Measurements from ENCODE around the gene OXCT2. TPM values are rescaled to one million over a fixed set of nuclear protein-coding genes. Genes with fewer than 3 reads are reported as not detected.
A peak's percentile ranks its signal among the peaks of the same experiment; 100 is the strongest.
"Not testable (repeated sequence)": the region's sequence is repeated elsewhere in the genome, so short reads cannot be mapped to it uniquely, and the experiment has no call there.

OXCT2 gene
- 0.43 TPM for total RNA-seq
- long read RNA-seq = 0 reads

- intact Hi-C loops (cut with DNase I); DNase-seq: not testable (repeated sequence)
- ATAC-seq = peak; percentile 12
Observed at GRCh38 chr1:39771022-39771532, at the start of gene OXCT2. Gene OXCT2, minus strand, starts transcription at chr1:39771348. Its CDS starts 93 bp downstream, at chr1:39771255.

GRCh38 chr1:39819091-39819812 lies 48.1 kb upstream of the OXCT2 start:
- Histone ChIP-seq H3K27ac (no peak overlapping the region), H3K9me3 (no peaks in the 10 kb centered on the region), H3K4me3 (no peak overlapping the region), H3K27me3 (no peaks in the 10 kb centered on the region), H3K4me1 (no peaks in the 10 kb centered on the region), H3K36me3 (no peaks in the 10 kb centered on the region)
- intact Hi-C loops (cut with DNase I) = loop anchor here (5.0 kb wide), 1 partner anchor 153 kb away; no protein-coding TSS in a partner anchor
- TF ChIP-seq CTCF (IDR thresholded peaks at IDR 0.05) = no peak
- no peak for DNase-seq
- ATAC-seq = no peak

More at GRCh38 chr1:39771022-39771532, at the start of gene OXCT2:
- not testable (repeated sequence) for H3K9me3 ChIP-seq, H3K4me3 ChIP-seq, H3K36me3 ChIP-seq, H3K27ac ChIP-seq, H3K27me3 ChIP-seq, H3K4me1 ChIP-seq

GRCh38 chr1:39818482-39818881 lies 47.3 kb upstream of the OXCT2 start:
- Histone ChIP-seq H3K27ac (no peak overlapping the region), H3K36me3 (no peaks in the 10 kb centered on the region), H3K9me3 (no peaks in the 10 kb centered on the region), H3K27me3 (no peaks in the 10 kb centered on the region), H3K4me1 (no peaks in the 10 kb centered on the region), H3K4me3 (no peak overlapping the region)
- no peak for TF ChIP-seq CTCF (IDR thresholded peaks at IDR 0.05)
- intact Hi-C loops (cut with DNase I) = loop anchor here (5.0 kb wide), 1 partner anchor 154 kb away; no protein-coding TSS in a partner anchor
- DNase-seq (peak; percentile 48), ATAC-seq (no peak)

- not testable (repeated sequence) for H3K36me3 ChIP-seq, H3K9me3 ChIP-seq, H3K27ac ChIP-seq, H3K27me3 ChIP-seq, H3K4me3 ChIP-seq, H3K4me1 ChIP-seq
- ATAC-seq (peak; percentile 69), DNase-seq (peak; percentile 69)
- intact Hi-C loops (cut with DNase I) = loop anchor here (5.0 kb wide), 1 partner anchor 155 kb away; no protein-coding TSS in a partner anchor
- TF ChIP-seq CTCF (IDR thresholded peaks at IDR 0.05) = peak; percentile 13
Observed at GRCh38 chr1:39817091-39817932, 46.2 kb upstream of the OXCT2 start.

- Histone ChIP-seq H3K27ac (no peak overlapping the region), H3K36me3 (no peaks in the 10 kb centered on the region), H3K9me3 (no peaks in the 10 kb centered on the region), H3K4me1 (no peaks in the 10 kb centered on the region), H3K4me3 (no peak overlapping the region), H3K27me3 (no peaks in the 10 kb centered on the region)
- intact Hi-C loops (cut with DNase I) = loop anchor here (5.0 kb wide), 1 partner anchor 156 kb away; no protein-coding TSS in a partner anchor
- peak; percentile 88 for TF ChIP-seq CTCF (IDR thresholded peaks at IDR 0.05)
- DNase-seq (peak; percentile 78), ATAC-seq (peak; percentile 94)
Observed at GRCh38 chr1:39816415-39817090, 45.4 kb upstream of the OXCT2 start.

Data from upper lobe of right lung (tissue), 1 donor.